Activated naive CD4-positive, alpha-beta T cell treated with anti-CD3 and anti-CD28 coated beads, Interleukin-2, amount 50 U/mL, for 16 hours (primary cell): ENCODE measurements around the gene CLUH.

Experiments used
- DNase-seq: peaks from one replicate; pipeline ENCODE4 v3.0.0-alpha.2; 2020

Gene CLUH

DNA sequence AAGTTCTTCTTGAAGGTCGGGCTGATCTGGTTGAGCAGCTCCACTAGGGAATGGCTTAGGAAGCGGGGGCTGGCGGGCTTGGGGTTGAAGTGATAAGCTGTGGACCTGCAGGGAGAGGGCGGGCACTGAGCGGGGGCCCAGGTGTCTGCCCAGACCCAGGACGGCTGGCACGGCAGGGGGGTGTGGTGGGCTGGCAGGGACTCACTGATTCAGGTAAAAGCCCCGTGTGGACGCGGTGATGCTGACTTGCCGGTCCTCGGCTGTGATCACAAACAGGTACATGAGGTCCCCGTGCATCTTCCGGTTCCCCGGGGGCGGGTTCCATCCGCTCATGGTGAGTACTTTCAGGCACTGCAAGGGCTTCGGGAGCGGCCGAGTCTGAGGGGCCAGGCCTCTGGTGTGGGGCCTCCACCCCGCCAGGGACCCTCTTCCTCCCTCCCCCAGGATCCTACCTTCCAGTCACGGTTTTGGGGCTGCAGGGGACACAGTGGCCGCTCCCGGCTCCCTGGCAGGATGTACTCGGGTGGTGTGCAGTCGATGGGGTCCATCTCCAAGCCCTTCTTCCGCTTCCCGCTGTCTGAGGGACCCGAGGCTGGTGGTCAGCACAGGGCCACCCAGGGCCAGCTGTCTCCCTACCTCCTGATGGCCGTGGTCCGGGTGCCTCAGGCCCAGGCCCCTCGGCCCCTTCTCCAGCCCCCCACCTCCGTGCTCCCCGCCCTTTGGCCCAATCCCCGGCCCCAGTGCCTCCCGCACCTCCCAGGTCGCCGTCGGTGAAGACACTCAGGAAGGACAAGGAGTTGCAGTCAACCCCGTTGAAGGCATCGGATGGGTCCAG, 10.2 kb downstream of the CLUH start:
- peak; percentile 10 for DNase-seq

DNA sequence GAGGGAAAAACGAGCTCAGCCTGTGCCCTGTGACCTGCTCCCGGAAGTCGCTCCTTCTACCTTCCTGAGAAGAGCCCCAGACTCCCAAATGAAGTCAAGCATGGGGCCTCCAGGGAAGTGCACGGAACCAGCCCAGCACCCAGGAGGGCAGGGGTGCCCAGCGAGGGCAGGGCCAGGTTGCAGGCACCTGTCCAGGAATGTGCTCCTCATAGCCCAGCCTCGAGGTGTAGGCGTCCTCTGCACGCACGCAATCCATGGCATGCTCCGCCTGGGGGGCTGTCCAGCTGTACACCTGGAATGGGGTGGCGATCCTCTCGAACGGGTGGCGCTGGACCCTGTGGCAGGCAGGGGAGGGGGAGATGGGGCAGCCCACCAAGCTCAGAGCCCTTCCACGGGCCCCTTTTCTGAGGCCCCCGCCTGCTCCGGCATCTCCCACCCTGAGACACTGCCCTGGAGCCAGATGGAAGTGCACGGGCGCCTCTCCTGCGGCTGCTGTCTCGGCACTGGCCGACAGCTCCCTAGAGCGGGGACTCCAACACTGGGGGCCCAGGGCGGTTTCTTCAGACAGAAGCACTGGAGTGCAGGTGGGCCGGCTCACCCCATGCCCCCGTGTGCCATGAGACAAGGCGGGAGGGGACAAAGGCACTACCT, 10.9 kb downstream of the CLUH start:
- DNase-seq = peak; percentile 7

DNA sequence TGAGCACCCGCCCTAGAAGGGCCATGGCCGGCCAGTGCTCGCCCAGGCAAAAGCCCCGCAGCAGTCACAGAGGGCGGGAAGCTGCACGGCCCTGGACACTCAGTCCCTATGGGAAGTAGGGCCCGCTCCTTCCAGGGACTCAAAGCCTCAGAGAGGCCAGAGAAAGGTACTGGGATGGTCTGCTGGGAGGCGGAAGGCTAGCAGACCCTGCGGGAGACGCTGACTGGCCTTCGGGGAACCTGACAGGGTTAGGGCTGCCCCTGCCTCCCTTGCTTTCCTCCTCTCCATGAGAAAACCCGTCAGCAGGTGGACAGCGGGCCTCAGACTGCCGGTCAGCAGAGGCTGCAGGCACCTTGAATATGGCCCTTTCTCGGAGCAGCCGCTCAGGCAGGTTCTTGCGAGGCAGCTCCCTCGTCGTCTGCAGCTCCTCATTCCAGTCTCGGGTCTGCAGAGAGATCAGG, 11.5 kb downstream of the CLUH start:
- peak; percentile 8 for DNase-seq

DNA sequence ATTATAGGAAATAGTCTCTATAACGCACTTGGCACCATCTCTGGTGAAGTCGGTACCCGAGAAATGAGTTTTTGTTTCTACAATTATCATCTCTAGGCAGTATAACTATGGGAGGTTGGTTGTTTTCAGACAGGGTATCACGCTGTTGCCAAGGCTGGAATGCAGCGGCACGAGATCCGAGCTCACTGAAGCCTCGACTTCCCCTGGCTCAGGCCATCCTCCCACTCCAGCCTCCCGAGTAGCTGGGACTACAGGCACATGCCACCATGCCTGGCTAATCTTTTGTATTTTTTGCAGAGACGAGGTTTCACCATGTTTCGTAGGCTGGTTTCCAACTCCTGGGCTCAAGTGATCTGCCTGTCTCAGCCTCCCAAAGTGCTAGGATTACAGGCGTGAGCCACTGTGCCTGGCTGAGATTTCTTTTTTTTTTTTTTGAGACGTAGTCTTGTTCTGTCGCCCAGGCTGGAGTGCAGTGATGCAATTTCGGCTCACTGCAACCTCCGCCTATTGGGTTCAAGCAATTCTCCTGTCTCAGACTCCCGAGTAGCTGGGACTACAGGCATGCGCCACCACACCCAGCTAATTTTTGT, 12.3 kb downstream of the CLUH start:
- peak; percentile 3 for DNase-seq

DNA sequence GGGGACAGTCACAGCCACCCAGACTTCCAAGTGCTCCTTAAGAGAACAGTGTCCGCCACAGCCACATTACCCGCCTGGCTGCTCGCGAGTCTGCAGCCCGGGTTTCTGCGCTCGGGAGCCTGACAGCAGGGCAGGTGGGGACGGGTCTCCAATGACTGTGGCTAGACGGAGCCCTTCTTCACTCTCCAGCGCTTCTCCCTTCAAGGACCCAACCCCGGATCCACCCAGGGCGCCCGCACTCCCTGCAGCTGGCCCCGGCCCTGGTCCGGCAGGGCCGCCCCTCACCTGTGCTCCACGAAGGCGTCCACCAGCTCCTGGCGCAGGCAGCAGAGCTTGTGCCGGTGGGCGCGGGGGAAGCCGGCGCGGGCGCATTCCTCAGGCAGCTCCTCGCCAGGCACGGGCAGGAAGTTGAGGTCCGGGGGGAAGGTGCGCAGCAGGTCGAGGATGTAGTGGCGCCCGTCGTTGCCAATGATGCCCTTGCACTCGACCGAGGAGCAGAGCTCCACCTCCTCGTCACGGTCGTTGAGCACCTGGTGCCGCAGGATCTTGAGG, 13.9 kb downstream of the CLUH start:
- peak; percentile 9 for DNase-seq

DNA sequence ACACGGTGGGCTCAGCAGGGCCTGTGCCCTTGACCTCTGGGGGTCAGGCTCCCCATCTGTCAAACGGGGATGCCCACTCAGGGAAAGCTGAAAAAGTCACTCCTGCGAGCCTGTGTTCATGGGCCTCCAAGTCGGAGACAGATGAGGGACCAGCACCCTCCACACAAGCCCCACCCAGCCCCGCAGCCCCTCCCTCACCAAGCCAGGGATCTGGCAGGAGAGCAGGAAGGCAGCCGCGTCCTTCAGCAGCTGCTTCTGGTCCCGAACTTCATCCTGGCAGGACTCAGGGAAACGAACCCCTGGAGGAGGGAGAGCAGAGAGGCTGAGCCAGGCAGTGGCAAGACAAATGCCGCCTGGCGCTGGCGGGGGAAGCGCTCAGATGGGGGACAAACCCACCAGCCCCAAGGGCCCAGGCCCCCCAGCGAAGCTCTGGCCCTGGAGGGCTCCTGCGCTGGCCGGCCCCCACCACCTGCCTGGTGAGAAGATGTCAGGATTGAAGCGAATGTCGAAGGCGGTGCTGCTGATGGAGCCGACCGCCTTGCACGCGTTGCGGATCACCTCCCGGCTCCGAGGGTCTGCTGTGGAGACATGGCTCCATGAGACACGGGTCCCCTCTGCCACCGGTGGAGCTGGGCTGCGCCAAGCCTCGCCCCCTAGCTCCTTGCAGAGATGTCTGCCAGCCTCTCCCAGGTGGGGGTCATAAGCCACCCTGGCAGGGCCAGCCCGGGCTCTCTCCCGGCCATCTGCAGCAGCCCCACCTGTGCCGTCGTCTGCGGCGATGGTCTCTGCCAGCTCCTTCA, 15.4 kb downstream of the CLUH start:
- peak; percentile 8 for DNase-seq

DNA sequence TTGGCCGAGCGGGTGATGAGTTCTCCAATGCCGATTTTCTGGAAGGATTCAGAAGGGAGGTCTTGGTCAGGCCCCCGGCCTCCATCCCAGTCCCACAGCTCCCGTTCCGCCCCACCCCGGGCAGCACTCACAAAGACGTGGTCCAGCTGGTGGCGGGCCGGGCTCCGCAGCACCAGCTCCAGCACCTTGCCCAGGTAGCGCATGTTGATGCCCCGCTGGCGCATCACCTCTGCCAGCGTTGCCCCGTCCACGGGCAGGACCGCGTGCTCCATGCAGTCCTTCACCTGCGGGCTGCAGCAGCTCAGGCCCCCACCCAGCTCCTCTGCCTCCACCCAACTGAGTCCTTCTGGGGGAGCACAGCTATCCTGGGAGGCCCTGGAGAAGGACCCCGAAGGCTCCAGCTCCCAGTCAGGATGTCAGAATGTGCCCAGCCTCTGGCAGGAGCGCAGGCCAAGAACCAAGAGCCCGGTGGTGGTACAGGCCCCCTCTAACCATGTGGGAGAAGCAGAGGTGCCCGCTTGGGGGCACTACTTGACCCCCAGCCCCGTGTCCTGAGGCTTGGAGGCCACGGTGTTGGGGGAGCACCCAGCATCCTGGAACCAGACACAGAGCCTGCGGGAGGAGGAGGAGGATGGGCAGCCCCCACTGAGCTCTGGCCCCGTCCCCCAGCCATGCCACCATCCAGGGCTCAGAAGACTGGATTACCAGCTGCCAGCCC, 16.2 kb downstream of the CLUH start:
- peak; percentile 6 for DNase-seq

DNA sequence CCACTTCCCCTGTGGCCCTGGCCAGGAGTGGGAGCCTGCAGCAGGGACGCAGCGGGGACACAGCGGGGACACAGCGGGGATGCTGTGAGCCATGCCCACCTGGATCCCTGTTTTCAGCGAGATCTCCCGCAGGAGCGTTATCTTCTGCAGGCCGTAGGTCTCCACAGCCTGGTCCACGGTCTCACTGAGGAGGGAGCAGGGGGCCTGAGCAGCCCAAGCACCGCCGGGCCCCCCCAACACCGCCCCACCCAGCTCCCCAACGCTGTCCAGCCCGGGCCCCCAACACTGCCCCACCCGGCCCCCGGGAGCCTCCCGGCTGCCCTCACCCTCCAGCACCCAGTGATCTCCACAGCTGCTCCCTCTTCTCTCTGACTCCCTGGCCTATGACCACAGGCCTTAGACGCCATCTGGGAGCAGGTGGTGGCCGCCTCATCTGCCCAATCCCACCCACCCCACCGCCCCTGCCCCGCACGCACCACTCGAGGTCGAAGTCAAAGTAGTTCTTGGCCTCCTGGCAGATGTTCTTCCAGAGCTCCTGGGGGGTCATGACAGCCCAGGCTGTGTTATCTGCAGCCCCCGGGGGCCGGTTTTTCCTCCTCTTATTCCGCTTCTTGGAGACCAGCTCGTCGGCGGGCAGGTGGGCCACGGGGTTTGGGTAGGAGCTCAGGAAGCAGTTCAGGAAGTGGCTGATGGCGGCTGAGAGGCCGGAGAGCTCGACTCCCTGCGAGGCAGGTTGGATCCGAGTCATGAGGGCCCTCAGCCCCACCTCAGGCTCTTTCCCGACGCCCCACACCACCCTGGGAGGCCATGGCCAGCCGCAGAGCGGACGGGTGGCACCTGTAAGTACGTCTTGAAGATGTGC, 17.0 kb downstream of the CLUH start:
- no peak for DNase-seq

DNA sequence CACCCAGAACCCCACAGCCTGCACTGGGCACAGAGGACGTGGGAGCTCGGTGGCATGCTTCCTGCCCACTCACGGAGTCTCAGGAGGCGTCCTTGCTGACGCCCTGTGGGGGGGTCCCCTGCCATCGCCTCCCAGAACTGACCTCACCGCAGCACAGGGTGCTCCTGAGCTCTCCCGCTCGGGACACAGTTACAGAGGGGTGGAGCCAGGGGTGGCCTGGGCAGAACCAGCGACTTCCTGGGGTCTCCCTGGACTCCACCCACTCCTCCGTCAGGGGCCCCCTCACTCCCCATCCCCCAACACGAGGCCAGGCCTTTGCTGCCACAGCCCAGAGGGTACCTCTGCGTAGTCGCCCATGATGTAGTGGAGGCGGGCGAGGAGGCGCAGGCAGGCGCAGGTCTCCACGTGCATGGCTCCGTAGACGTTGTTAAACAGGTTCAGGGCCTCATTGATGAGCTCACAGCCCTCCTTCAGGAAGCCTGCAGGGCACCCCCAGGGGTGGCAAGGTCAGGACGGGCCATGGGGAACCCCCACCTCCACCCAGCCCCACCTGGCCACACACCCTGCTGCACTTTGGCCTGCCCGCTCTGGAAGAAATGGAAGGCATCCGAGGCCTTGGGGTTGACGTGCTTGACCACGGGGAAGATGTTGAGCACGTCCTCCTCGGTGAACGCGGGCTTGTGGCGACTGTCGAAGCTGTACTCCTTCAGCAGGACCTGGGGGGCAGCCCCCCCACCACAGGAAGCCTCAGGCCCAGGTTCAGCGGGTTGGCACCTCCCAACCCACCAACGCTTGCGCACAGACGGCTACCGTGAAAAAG, 17.8 kb downstream of the CLUH start:
- DNase-seq = peak; percentile 11

DNA sequence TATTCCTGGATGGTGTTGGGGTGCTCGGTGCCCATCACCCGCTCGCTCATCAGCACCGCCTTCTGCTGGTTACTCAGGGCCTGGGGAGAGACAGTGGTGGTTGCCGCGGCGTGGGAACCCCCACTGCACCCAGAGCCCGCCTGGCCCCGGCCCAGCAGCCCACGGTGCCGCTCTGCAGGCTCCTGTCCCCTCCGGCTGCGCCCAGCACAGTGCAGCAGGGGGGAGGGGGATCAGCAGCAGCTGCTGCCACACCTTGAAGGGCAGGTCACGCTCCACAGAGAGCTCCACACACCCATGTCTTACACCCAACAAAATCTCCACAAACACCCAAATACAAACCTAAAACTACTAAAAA, 18.8 kb downstream of the CLUH start:
- no peak for DNase-seq

DNA sequence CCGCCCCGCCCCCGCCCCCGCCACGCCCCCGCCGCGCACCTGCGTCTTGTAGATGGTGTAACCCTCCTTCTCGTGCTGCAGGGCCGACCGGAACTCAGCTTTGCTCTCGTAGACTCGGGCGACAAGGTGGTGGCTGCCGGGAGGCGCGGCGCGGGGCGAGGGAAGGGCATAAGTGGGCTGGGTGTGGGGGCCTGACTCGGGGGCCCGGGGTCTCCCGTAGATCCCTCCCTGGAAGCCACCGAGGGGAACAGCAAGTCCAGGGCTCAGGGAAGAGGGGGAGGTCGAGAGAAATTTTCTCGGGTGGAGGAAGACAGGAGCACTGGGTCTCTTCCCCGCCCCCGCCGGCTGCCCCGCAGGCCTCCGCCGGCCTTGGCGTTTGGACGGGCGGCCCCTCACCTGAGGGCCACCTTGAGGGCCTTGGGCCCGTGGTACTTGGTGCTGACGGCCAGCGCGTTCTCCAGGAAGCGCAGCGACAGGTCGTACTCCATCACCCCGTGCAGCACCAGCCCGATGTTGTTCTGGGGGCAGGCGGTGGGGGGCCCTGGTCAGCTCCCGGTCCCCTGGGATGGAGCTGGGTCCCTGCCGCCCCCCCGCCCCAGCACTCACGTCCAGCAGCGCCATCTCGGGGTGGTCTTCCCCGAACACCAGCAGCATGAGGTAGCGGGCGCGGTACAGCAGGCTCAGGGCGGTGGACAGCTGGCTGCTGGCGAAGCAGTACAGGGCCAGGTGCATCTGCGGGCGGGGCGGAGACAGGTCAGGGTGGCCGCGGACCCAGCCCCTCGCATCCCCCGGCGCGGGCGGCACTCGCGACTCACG, 19.4 kb downstream of the CLUH start:
- no peak for DNase-seq

DNA sequence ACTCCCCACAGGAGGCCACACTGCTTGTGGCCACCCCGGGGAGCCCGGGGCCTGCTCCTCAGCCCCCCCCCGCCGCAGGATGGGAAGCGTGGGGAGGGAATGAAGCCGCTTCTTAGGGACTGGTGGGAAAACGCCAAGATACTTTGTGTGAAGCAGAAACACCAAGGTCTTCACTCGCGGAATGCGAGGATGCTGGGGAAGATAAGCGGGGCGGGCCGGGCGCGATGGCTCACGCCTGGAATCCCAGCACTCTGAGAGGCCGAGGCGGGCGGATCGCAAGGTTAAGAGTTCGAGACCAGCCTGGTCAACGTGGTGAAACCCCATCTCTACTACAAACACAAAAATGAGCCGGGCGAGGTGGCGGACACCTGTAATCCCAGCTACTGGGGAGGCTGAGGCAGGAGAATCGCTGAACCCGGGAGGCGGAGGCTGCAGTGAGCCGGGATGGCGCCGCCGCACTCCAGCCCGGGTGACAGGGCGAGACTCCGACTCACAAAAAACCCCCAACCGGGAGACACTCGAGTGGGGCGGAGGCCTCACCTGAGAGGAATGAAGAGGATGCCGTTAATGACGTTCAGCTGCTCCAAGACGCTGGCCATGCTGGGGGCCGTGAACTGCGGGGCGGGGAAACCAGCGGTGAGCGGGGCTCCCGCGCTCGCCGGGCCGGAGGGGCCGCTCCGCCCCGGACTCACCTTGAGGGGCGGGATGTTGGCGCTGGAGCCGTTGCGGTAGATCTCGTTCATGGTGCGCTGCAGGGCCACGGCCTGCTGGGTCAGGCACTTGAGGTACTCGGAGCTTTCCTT, 20.3 kb downstream of the CLUH start:
- no peak for DNase-seq

DNA sequence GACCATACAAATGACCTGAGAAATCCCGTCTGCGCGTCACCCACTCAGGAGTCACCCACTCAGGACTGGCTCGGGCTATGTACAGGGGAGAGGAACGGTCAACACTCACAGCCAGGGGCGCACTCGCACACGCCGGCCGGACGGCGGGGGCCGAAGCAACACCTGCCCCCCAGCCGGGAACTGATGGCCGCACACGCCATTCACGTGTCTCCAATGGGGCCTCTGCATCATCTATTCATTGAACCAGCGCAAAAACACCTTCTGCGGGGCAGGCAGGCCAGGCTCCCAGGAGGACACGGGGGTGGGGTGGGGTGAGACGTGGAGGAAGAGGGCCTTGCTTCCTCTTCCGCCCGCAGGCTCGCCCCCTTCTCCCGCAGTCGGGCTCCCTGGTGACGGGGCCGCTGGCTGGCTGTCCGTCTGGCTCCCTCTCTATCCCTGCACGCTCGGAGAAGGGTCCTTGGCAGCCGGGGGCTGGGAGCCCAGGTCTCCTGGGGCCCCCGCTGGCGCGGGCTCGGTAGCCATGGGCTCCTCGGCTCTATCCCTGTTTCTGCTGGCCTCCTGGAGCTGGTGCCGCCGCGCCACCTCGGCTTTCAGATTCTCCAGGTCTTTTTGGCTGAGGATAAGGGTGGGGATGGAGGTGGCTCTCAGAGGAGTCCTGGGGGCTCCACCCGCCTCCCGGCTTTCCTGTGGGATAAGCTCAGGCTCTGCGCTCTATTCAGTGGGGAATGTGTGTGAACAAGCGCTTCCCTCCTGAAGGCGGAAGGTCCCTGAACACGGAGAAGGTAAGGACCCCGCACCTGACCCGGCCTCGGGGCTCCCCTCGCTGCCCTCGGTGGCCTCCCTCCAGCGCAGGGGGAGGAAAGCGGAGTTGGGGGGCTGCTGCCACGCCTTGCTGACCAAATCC, 21.1 kb downstream of the CLUH start:
- no peak for DNase-seq

DNA sequence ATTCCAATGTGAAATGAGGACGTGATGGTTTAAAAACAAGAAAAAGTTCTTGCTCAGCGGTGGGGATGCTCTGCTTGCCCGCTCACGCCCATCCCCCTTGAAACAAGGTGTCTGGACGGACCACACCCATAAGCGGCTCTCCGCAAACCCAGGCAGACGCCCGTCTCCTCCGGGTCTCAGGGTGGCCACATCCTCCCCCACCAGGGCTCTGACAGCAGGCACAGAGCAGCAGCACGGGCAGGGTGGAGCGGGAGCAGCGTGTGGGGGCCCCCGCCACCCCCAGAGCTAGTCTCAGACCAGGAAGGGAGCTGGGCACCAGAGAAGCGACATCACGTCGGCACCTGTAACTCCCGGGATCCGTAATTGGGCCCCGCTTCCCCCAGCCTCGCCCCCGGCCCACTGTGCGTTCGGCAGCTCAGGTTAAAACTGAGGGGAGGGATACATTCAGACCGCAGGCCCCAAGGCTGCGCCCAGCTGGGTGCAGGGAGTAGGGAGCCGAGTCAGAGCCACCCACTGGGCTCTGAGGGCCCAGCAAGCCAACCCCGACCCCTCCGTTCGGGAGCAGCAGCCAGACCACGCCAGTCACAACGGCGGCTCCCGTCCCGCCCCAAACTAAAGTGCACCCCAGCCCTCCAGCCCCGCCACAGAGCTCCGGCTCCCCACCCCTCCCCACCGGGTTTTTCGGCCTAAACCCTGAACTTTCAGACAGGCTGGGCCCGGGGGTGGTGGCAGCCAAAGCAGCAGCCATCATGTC, 22.0 kb downstream of the CLUH start:
- no peak for DNase-seq

DNA sequence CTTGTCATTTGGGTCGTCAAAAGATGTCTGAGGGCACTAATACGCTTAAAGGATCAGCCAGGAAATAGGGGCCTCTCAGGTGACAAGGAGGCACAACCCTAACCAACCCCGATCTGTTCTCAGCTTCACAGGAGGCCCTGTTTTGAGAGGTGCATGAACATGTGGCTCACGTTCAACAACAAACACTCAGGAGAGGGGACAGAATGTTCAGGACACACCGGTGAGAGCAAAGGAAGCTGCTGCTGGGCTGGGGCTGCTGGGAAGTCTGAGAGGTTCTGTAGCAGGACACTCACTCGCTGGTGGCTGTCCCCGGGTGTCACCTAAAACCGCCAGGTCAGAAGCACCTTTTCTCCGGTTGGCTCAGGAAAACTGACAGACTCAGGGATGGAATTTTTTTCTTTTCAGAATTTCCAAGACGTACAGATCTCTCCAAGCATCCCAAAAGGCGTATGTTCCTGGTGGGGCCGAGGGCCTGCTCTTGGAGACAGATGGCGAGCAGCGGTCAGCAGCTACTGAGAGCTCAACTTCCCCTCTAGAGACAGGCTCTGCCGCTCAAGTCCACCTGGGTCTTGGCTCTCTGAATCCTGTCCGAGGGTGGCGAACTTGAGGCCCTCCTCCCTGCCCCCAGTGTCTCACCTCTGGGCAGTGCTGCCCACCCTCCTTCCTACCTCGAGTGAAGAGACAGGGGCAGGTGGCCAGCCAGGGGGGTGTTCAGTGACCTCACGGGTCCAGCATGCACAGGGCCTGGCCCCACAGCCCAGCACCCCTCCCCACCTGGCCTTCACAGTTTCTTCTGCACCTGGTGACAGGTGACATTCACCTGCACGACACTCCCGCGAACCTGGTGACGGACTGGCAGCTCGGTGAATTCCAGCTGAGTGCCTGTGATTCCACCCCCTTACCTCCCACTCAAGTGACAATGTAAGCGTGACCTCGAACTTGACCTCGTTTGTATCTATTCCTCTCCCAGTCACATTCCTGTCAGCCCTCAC, 22.9 kb downstream of the CLUH start:
- peak; percentile 11 for DNase-seq
